Measurements from ENCODE around the gene LGALS3BP.

Gene LGALS3BP

DNA sequence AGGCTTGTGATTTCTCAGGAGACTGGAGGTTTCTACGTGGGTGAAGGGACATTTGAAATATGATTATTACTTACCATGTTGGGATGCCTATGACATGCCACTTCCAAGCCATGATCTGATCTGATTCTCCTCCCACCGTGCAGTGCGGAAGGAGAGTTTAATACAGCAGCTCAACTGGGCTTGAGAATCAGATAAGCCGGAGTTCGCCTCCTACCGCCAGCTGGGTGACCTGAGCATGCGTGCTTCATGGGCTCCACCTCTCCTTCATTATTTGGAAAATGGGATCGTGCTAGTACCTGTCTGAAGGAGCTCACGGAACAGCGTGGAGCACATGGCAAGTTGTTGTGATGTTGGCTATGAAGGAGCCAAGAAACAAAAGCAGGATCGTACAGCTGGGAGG lies 42.2 kb downstream of the LGALS3BP start:
- no peak for DNase-seq

DNA sequence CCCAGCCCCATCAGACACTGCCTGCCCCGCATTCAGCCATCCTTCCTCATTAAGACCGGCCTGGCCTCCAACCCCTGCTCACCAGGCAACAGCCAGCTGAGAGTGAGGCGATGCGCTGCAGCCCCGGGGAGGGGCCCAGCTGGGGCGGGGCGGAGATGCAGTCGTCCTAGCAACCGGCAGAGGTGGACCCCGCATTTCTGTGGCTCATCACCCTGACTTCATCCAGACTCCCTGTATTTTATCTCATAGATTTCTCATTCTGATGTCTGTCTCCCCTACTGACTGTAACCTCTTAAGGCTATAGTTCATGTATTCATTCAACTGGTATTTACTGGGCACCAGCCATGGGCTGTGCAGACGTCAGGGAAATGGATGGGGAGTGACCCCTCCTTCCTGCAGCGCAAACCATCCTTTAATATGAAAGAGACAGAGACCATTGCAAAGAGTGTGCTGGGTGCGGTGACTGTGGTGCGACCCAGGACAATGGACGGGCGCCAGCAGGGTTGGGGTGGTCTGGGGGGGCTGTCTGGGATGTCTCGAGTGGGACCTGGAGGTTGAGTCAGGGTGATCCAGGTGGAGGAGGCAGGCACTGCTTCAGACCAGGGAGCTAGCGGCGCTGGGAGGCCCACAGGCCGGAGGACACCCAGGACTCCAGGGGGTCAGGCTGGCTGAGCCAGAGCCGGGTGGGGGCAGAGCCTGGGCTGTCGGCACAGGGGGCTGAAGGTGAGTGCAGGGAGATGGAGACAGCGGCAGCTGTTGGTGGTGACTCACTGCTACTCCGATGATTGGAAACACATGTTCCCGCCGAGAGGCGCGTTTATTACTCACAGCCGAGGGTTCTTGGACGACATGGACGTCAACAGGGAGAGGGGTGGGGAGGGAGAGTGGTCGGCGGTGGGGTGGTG lies 44.1 kb downstream of the LGALS3BP start:
- DNase-seq: no peak

DNA sequence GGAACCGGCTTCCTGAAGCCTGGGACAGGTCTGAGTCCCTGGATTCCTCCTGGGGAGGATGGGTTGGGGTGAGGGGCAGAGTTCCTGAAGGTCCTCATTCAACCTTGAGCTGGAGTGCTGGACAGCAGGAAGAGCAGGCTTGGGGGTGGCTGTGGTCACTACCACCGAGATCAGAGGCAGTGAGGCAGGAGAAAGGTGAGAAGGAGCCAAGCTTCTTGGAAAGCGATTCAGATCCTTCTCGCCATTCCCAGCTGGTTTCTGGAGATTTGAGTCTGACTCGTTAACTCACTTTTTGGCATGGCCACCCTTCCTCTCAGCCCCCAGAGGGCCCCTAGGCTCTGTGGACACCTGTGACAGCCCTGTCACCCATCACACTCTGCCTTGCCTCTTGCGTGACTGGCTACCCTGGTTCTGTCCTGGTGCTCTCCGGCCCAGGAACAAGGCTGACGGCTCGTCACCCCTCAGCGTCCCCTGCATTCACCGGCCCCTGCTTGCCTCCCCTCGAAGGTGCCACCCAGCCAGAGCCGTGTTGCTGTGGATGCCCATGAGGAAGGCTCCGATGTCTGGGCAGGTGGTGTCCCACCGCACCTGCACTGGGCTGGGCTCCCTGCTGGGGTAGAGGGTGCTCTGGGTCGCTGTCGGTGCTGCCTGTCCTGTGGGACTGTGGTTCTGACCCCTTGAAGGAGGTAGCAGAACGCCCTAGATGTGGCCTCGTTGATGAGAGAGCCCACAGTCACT lies 44.9 kb downstream of the LGALS3BP start:
- DNase-seq: no peak

DNA sequence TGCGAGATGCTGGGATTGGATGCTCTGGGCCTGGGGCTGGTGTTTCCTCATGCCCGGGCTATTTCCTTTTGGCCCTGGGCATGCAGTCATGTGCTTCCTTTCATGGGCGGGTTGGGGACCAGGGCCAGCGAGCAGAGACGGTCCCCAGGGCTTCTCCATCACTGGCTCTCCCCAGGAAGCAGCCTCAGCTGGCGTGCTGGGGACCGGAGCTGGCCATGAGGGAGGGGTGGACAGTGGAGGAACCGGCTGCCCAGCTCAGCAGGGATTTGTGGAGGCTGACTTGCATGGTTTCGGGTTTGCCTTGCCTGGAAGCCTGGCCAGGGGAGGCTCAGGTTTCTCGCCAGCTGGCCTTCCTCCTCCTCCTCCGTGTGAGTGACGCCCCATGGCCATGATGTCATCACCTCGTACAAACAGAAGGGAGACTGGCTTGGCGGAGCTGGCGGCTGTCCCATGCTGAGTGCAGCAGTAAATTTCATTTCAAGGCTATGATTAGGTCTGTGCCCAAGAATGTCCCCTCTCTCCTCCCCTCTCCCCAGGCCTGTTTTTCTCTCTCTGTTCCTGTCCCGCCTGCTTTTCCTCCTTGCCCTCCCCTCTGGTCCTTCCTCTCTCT lies 45.7 kb downstream of the LGALS3BP start:
- DNase-seq: no peak

DNA sequence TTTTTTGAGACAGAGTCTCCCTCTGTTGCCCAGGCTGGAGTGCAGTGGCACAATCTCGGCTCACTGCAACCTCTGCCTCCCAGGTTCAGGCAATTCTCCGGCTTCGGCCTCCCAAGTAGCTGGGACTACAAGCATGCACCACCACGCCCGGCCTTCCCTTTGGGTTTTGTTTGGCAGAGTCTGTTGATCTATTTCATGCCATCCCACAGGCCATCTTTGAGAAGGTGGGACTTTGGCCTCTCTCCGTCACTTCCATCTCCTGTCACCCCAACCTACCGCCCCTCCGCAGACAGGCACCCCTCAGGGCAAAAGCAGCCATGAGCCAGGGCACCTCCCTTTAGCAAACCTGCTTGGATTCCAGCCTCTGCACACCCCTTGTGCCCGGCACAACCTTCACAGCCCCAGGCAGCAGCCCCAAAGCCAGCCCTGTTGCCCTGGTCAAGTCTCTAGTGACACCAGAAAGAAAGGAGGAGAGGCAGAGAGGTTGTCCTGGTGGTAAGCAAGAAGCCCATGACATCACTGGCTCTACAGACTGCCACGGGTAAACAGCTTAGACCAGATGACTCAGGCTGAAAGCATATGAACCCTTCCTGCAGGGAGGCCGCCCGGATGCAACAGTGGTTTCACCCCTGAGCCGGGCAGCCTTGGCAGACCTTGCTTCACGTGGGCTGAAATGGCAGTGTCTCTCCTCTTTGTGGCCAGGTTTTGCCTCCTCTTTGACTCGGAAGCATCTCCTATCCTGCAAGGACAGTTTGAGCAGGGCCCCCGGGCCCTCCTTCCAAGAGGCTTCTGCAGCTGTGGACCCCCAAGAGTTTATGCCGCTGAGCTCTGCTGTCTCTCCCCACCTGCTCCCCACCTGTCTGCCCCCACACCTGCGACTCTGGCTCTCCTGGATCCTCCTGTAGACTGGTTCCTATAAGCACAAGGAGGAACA lies 46.4 kb downstream of the LGALS3BP start:
- DNase-seq: peak; percentile 83

DNA sequence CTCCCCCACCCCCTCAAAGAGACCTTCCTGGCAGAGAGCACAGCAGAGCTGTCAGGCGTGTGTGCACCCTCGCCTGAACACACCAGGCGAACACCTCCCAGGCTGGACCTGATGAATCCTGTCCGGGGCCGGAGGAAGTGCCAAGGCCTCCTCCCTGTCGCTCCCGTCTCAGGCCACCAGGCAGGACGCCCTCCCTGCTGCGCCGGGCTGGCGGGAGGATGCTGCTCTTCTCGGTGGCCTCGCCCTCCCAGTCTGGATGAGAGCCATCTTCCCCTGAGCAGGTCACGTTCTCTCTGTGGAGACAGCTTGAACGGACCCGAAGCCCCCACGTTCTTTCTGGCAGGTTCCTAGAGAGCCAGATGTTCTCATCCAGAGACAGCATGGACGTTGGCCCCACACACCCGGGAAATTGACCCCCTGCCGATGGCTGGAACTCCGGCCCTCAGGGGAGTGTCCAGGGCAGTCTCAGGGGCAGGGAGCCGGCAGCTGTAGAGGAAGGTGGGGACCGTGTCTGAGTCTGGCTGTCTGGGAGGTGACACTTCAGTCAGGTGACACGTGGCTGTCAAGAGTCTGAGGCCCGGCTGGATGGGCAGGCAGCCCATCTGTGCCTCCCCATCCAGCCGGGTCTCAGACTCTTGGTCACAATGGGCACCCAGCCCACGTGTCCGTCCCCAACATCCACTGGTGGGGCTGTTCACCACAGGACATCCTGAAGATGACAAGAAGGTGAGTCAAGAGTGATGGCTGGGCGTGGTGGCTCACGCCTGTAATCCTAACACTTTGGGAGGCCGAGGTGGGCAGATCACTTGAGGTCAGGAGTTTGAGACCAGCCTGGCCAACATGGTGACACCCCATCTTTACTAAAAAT lies 49.6 kb downstream of the LGALS3BP start:
- DNase-seq: no peak

DNA sequence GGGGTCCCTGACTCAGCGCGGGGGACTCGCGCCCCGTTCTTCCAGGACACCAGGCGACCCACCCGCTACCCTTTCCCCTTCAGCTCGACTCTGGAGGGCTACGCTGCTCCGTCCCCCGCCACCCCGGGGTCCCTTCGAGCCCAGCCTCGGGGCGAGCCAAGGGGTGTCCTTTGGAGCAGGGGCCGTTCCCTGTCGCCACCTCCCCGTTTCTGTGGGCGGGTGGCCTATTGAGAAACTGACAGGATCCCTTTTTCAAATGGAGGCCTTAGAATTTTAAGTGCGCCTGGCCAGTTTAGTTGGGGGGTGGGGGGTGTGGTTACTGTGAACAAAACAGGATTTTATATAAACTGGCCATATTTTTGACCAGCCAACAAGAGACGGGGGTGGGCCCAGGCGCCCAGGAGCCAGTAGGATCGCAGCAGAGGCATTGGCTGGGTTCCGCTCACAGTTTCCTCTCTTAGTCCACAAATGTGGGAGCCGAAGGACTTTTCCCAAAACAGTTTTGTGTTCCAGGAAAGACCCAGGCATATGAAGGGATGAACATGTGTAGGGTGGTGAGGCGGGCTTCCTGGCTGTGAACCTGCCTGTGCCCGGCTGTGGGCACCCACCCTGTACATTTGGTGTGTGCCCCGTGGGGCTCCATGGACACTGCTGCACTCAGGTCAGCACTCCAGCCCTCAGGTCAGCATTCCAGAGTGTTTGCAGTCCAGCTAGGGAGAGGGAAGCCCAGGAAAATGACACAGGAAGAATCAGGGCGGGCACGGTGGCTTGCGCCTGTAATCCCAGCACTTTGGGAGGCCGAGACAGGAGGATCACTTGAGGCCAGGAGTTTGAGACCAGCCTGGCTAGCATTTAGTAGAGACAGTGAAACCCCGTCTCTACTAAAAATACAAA lies 53.8 kb downstream of the LGALS3BP start:
- no peak for DNase-seq

DNA sequence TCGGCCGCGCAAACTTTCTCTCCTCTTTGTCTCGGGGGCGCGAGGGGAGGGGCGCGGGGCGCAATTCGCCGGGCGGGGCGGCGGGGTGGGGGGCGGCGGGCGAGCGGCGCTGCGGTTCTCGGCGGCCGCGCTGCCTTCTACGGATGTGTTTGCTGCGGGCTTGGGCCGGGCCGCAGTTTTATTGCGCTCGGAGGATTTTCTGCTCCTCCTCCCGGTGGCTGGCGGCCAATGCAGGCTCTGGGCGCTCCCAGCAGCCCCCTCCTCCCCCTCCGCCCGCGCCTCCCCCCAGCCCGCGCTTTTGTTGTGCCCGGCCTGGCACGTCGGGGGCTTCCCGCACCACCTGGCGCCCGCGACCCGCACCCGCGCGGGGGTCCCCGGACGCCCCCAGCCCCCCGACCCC lies 54.5 kb downstream of the LGALS3BP start, which contains the start of gene TIMP2:
TIMP2 (minus strand) TSS at position 154 of the 400 bp plus-strand sequence. CDS start 299 bp downstream, outside the sequence.
- peak; percentile 60 for DNase-seq

DNA sequence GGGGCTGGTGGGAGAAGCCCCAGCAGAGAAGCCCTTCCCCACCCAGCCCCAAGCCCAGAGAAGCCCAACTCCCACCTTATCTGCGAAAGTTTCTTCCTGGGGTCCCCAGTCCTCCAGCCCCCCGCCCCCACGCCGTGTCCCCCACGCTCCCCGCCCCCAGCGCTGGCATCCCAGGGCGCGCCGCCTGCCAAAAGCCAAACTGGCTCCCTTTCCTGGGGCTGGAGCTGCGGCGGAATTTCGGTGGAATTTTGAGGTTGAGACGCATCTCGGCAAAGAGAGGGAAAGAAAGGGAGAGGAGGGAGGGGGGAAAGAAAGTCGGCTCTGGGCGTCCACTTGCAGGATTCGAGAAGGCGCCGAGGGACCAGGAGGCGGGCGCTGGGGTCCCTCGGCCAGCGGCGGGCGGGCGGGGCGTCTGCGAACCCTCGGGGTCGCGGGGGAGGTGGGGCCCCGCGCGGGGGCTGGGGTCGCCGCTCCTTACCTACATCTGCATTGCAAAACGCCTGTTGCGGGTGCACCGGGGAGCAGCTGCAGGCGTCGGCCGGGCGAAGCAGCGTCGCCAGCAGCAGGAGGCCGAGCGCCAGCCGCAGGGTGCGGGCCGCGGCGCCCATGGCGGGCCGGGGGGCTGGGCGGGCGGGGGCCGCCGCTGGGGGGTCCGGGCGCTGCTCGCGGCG lies 55.1 kb downstream of the LGALS3BP start:
- DNase-seq: no peak

DNA sequence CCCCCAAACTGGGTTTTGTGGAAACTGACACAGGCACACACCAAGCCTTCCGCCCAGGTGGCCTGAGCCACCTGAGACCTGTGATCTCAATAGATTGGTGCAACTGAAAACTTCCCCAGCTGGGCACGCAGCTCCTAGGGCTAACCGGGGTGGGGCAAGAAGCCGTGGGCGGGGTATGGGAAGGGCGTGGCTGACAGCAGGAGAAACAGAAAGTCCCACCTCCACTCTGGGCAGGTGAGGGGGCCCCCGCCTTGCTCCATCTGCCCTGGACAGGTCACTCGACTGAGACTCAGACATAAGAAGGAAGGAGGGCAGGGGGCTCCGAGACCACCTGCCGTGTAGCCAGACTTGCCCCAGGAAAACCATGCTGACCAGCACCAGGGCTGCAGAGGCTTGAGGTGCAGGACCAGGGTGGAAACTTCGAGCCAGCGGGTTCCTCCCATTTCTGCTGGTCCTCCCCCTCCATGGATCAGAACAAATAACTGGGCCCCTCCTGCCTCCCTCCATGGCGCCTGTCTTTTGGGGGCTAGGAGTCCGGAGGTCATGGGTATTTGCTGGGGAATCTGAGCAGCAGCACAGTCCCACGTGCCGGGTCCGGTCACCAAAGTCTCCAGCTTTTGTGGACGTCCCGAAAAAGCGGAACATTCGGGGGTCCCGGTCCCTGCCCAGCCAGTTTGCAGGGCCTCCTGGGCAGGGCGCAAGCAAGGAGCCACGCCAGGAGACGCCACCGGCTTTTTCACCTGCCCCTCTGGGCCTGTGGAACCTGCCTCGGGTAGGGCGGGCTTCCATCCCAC lies 55.9 kb downstream of the LGALS3BP start:
- peak; percentile 53 for DNase-seq

DNA sequence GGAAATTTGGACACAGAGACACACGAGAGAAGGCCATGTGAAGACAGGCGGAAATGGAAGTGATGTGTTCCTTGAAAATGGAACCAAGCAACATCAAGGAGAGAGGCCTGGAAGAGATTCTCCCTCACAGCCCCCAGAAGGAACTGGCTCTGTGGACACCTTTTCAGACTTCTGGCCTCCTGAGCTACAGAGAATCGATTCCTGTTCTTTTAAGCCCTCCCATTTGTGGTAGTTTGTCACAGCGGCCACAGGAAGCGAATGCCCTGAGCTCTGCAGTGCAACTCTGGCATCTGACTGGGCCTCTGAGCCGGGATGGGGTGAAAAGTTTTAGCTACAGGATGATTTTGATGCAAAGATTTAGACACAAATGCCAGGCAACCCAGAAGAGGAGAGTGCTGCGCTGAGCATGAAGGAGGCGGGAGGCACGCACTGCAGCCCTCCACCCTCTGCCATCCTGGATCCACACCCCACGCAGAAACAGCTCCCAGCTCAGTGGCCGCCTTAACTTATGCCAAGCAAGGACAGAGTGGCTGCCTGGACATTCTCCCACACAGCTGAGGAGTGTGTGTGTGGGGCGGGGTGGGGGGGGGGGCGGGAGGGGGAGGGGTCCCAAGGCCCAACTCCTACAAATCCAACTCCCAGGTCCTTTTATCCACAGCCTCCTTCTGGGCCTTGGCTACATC lies 56.8 kb downstream of the LGALS3BP start:
- no peak for DNase-seq

DNA sequence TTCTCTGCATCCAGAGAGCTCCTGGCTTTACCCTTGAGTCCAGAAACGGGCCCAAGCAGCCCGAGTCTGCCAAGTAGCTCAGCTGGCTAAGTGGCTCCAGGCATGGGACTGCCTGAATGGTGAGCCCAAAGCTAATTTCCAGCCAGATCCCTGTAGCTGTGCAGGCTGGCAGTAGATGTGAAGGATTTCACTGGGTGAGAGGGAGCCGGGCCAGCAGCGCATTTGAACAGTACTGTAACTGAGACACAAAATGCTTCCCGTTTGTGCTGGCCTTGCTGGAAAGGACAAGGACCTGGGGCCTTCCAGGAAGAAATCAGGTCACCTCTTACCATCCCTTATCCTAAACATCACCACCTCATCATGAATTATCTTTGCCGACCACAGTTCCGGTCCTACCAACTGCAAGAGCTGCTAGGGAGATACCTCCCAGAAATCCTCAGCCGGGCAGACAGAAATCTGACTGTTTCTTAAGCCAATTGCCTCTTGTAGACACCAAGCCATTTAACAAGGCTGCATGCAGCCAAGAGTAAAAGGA lies 58.2 kb downstream of the LGALS3BP start:
- DNase-seq: no peak
